Suprapubic skin (tissue), 3 donors: Measurements from ENCODE around the gene FUCA2.

ENCODE experiments used
- CTCF ChIP-seq, 2 donors: fragments of 200-600 bp in 1 of 2; fragments of 450-650 bp in 1 of 2; sonication (generic) in 1 of 2; IDR thresholded peaks; one replicate each; pipeline ENCODE4 v1.5.1; 2016 to 2019; ENCODE audit warnings: antibody characterized with exemption in 2 of 2, mild to moderate bottlenecking in 1 of 2, moderate library complexity in 1 of 2
- POLR2AphosphoS5 ChIP-seq, 3 donors: sonication (generic); formaldehyde crosslinking; IDR thresholded peaks; one replicate each; pipeline ENCODE4 v1.6.1; 2017; ENCODE audit warnings: antibody characterized with exemption in 3 of 3

GRCh38 chr6:143527677-143528076 lies 16.2 kb upstream of the FUCA2 start:
- TF ChIP-seq CTCF (IDR thresholded peaks at IDR 0.05): no peak
- no peak for TF ChIP-seq POLR2AphosphoS5 (IDR thresholded peaks at IDR 0.05)
